Measurements from ENCODE around the gene GNL3L.
"Not testable (repeated sequence)": the region's sequence is repeated elsewhere in the genome, so short reads cannot be mapped to it uniquely, and the experiment has no call there.

Gene GNL3L

GRCh38 chrX:54529552-54530356 lies at the start of gene GNL3L:
Gene GNL3L, plus strand, starts transcription at chrX:54530219. Its CDS starts 2,348 bp downstream, at chrX:54532567.
- peak; percentile 78 for DNase-seq

- no peak for DNase-seq
Measured at GRCh38 chrX:54482839-54483593, 47.0 kb upstream of the GNL3L start.

- no peak for DNase-seq
Measured at GRCh38 chrX:54483946-54484345, 46.1 kb upstream of the GNL3L start.

- DNase-seq, result no peak
Measured at GRCh38 chrX:54484666-54485065, 45.4 kb upstream of the GNL3L start.

GRCh38 chrX:54489819-54490218 lies 40.2 kb upstream of the GNL3L start:
- not testable (repeated sequence) for DNase-seq

- DNase-seq, result no peak
Measured at GRCh38 chrX:54492340-54492739, 37.7 kb upstream of the GNL3L start.

- DNase-seq, result no peak
Measured at GRCh38 chrX:54494166-54494988, 35.6 kb upstream of the GNL3L start.

GRCh38 chrX:54494989-54495813 lies 34.8 kb upstream of the GNL3L start:
- DNase-seq, result no peak

GRCh38 chrX:54495814-54496516 lies 34.1 kb upstream of the GNL3L start, which contains the start of gene FGD1:
Gene FGD1, minus strand, starts transcription at chrX:54496234. Its CDS starts 802 bp downstream, at chrX:54495432.
- peak; percentile 2 for DNase-seq

GRCh38 chrX:54496517-54496852 lies 33.5 kb upstream of the GNL3L start:
- DNase-seq, result no peak

GRCh38 chrX:54496936-54497335 lies 33.1 kb upstream of the GNL3L start:
- no peak for DNase-seq

GRCh38 chrX:54509400-54509799 lies 20.6 kb upstream of the GNL3L start:
- DNase-seq, result no peak

GRCh38 chrX:54529151-54529550 lies 868 bp upstream of the GNL3L start:
- DNase-seq, result no peak

GRCh38 chrX:54530357-54530900 lies 410 bp downstream of the GNL3L start:
- no peak for DNase-seq

GRCh38 chrX:54534271-54534670 lies 4.3 kb downstream of the GNL3L start:
- no peak for DNase-seq

GRCh38 chrX:54540289-54540688 lies 10.3 kb downstream of the GNL3L start:
- DNase-seq, result no peak

GRCh38 chrX:54542239-54542638 lies 12.2 kb downstream of the GNL3L start:
- DNase-seq, result not testable (repeated sequence)

GRCh38 chrX:54550821-54551220 lies 20.8 kb downstream of the GNL3L start:
- no peak for DNase-seq

- no peak for DNase-seq
Measured at GRCh38 chrX:54551801-54552200, 21.8 kb downstream of the GNL3L start.

- not testable (repeated sequence) for DNase-seq
Measured at GRCh38 chrX:54555006-54555405, 25.0 kb downstream of the GNL3L start.

GRCh38 chrX:54560411-54560810 lies 30.4 kb downstream of the GNL3L start:
- no peak for DNase-seq
